Measurements from ENCODE around the gene STRADA.
"Not testable (repeated sequence)": the region's sequence is repeated elsewhere in the genome, so short reads cannot be mapped to it uniquely, and the experiment has no call there.

- TF ChIP-seq, protein P1, sequence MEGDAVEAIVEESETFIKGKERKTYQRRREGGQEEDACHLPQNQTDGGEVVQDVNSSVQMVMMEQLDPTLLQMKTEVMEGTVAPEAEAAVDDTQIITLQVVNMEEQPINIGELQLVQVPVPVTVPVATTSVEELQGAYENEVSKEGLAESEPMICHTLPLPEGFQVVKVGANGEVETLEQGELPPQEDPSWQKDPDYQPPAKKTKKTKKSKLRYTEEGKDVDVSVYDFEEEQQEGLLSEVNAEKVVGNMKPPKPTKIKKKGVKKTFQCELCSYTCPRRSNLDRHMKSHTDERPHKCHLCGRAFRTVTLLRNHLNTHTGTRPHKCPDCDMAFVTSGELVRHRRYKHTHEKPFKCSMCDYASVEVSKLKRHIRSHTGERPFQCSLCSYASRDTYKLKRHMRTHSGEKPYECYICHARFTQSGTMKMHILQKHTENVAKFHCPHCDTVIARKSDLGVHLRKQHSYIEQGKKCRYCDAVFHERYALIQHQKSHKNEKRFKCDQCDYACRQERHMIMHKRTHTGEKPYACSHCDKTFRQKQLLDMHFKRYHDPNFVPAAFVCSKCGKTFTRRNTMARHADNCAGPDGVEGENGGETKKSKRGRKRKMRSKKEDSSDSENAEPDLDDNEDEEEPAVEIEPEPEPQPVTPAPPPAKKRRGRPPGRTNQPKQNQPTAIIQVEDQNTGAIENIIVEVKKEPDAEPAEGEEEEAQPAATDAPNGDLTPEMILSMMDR (conservative IDR thresholded peaks at IDR 0.05) = not testable (repeated sequence)
- not testable (repeated sequence) for TF ChIP-seq ZFX (IDR thresholded peaks at IDR 0.05)
These were observed 21.4 kb downstream of the STRADA start for GRCh38 chr17:63720194-63720593.

All from C4-2B (cell line).